Stimulated activated CD8-positive, alpha-beta memory T cell treated with anti-CD3 and anti-CD28 coated beads, Interleukin-4, amount 100 ng/mL, for 24 hours (primary cell): ENCODE data around the gene ZDHHC11.
"Not testable (repeated sequence)": the region's sequence is repeated elsewhere in the genome, so short reads cannot be mapped to it uniquely, and the experiment has no call there.

Source experiments
- DNase-seq: peaks from one replicate; pipeline ENCODE4 v3.0.0-alpha.2; 2020; ENCODE audit warnings: low read depth

The ZDHHC11 gene

GRCh38 chr5:858726-859125, 7.9 kb upstream of the ZDHHC11 start:
- DNase-seq: no peak

DNA sequence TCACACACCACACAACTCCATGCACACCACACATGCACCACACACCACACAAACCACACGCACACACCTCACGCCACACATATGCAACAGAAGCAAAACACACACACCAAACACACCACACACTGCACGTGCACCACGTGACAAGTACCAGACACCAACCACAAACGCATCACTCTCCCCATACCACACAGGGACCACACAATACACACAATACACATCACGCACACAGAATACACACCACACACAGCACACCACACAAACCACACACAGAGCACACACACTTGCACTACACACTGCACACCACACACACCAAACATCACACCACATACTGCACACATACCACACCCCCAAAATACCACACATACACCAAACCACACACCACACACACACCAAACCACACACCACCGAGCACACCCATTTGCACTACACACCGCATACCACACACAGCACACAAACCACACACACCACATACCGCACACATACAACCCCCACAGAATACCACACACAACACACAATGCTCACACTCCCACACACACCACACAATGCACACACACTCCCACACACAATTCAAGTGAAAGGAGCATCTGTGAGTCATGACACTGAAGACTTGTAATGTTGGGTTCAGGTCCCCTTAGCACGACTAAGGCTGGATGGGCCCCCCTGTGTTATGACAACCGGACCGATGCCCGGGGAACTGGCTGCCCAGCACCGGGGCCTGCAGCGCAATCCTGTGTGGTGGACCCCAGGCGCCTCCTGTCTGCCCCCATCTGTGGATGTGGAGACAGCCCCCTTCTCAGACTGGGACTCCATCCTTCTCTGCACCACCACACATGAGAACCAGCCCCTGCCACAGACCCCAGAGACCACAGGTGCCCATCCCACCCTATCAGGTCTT, 6.0 kb upstream of the ZDHHC11 start:
- DNase-seq: no peak

DNA sequence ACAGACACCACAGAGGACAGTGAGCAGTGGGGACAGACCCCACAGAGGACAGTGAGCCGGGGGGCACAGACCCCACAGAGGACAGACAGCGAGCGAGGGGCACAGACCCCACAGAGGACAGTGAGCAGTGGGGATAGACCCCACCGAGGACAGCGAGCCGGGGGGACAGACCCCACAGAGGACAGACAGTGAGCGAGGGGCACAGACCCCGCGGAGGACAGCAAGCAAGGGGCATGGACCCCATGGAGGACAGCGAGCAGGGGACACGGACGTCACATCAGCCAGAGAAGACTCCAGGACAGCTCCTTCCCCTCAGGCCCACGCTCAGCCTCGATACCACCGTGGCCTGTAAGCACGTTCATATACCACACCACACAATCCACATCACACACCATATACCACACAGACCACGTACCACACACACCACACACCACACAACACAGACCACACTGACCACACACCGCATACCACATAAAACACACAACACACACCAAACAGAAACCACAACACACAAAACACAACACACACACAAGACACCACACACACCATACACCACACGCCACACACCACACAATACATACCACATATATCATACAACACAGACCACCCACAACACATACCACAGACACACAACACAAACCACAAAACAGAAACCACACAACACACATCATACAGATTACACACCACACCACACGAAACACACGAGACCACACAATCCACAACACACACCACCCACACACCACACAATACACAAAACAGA, 5.2 kb upstream of the ZDHHC11 start:
- DNase-seq: no peak

DNA sequence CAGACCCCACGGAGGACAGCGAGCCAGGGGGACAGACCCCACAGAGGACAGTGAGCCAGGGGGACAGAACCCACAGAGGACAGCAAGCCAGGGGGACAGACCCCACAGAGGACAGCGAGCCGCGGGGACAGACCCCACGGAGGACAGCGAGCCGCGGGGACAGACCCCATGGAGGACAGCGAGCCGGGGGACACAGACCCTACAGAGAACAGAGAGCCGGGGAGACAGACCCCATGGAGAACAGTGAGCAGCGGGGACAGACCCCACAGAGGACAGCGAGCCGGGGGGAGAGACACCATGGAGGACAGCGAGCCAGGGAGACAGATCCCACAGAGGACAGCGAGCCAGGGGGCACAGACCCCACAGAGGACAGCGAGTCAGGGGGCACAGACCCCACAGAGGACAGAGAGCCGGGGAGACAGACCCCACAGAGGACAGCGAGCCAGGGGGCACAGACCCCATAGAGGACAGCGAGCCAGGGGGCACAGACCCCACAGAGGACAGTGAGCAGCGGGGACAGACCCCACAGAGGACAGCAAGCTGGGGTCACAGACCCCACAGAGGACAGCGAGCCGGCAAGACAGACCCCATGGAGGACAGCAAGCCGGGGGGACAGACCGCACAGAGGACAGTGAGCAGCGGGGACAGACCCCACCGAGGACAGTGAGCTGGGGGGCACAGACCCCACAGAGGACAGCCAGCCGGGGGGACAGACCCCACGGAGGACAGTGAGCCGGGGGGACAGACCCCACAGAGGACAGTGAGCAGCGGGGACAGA, 4.4 kb upstream of the ZDHHC11 start:
- DNase-seq: no peak

DNA sequence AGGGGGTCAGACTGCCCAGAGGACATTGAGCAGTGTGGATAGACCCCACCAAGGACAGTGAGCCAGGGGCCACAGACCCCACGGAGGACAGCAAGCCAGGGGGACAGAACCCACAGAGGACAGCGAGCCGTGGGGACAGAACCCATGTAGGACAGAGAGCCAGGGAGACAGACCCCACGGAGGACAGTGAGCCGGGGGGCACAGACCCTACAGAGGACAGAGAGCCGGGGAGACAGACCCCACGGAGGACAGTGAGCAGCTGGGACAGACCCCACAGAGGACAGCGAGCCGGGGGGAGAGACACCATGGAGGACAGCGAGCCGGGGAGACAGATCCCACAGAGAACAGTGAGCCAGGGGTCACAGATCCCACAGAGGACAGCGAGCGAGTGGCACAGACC, 3.4 kb upstream of the ZDHHC11 start:
- DNase-seq: no peak

- not testable (repeated sequence) for DNase-seq
These were observed 2.8 kb upstream of the ZDHHC11 start for GRCh38 chr5:853416-854090.

DNA sequence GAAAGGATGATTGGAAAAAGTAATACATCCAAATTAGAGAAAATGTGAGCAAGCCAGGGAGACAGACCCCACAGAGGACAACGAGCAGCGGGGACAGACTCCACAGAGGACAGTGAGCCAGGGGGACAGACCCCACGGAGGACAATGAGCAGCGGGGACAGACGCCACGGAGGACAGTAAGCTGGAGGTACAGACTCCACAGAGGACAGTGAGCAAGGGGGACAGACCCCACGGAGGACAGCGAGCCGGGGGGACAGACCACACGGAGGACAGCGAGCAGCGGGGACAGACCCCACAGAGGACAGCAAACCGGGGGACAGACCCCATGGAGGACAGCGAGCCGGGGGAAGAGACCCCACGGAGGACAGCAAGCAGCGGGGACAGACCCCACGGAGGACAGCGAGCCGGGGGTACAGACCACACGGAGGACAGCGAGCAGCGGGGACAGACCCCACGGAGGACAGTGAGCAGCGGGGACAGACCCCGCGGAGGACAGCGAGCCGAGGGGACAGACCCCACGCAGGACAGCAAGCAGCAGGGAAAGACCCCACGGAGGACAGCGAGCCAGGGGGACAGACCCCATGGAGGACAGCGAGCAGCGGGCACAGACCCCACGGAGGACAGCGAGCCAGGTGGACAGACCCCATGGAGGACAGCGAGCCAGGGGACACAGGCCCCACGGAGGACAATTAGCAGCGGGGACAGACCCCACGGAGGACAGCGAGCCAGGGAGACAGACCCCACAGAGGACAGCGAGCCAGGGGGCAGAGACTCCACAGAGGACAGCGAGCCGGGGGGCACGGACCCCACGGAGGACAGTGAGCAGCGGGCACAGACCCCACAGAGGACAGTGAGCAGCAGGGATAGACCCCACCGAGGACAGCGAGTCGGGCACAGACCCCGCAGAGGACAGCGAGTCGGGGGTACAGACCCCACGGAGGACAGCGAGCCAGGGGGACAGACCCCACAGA, 1.9 kb upstream of the ZDHHC11 start:
- DNase-seq: no peak

DNA sequence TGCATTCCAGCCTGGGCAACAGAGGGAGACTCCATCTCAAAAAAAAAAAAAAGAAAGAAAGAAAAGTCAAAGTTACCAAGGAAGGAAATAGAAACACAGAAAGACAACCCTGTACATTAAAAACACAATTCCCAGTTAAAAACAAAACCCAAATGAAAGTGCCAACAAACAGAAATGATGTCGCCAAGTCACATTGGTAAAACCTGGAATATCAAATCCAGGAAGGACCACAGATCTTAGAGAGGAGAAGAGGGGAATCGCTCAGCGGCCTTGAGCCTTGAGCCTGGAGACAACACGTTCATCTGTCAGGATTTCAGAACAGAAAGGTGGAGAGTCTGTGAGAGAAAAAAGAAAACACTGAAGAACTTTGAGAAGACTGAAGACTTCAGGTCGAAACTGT, 1.2 kb upstream of the ZDHHC11 start:
- no peak for DNase-seq

- DNase-seq: no peak
These were observed 767 bp upstream of the ZDHHC11 start for GRCh38 chr5:851553-851952.

GRCh38 chr5:851076-851475, 290 bp upstream of the ZDHHC11 start:
- DNase-seq: no peak

GRCh38 chr5:849651-850301, 1.0 kb downstream of the ZDHHC11 start:
- no peak for DNase-seq

DNA sequence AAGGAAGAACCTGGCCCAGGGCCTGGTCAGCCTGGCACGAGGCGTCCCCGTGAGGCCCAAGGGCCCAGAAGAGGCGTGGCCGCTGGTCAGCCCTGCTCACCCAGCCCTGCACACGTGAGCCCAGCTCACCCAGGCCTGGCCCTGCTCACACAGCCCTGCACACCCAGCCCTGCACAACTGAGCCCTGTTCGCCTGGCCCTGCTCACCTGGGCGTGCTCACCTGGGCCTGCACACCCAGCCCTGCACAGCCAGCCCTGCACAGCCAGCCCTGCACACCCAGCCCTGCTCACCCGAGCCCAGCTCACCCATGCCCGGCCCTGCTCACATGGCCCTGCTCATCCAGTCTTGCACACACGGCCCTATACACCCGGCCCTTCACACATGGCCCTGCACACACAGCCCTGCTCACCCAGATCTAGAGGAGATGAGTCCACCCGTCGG, 2.1 kb downstream of the ZDHHC11 start:
- DNase-seq: no peak

DNA sequence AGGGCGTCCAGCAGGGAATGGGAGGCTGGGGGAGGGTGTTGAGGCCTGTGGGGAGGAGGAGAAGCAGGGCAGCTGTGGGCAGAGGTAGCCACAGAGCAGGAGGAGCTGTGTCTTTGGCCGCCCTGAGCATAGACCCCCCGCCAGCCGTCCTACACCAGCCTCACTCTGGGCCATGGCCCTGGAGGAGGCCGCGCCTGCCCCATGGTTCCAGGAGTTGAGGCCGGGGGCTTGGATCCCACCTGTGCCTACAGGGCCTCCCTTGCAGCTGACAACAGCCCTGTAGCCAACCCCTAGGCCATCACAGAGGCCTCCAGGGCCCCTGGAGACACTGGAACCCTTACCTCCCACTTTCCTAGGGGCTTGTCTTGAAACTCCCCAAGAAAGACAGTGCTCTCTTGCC, 3.0 kb downstream of the ZDHHC11 start:
- not testable (repeated sequence) for DNase-seq

GRCh38 chr5:847212-847611, 3.6 kb downstream of the ZDHHC11 start:
- not testable (repeated sequence) for DNase-seq

- DNase-seq: not testable (repeated sequence)
These were observed 4.1 kb downstream of the ZDHHC11 start for GRCh38 chr5:846602-847091.

- DNase-seq: not testable (repeated sequence)
These were observed 4.8 kb downstream of the ZDHHC11 start for GRCh38 chr5:845676-846601.

GRCh38 chr5:845031-845675, 5.6 kb downstream of the ZDHHC11 start:
- not testable (repeated sequence) for DNase-seq

DNA sequence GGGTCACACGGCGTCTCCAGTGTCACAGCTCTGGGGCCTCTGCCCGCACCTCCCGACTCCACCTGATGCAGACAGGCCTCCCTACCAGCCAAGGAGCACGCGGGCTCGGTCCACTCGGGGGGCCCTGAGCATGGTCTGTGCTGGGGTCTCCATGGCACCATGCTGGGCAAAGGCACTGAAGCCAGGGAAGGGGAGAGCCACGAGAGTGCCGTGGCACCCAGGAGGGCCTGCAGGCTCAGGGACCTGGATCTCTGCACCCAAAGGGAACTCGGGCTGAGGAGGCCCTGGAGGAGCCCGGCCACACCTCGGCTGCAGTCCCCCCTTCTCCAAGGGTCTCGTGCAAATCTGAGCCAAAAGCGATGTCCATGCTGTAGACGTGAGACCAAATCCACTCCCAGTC, 6.4 kb downstream of the ZDHHC11 start:
- not testable (repeated sequence) for DNase-seq
